Measurements from ENCODE around the gene ENDOU.

- no peak for TF ChIP-seq EZH2 (IDR thresholded peaks at IDR 0.05; ENCODE audit: low read length, missing control alignments)
- no peak for TF ChIP-seq CTCF (conservative IDR thresholded peaks at IDR 0.05 in 1 of 2, IDR thresholded peaks at IDR 0.05 in 1 of 2; ENCODE audit: low read depth in 1 of 2, low read length in 2 of 2)
Observed at GRCh38 chr12:47752121-47752520, 26.8 kb upstream of the ENDOU start.
